Measurements from ENCODE around the gene RRP36. TPM values are rescaled to one million over a fixed set of nuclear protein-coding genes. Genes with fewer than 3 reads are reported as not detected.

Gene RRP36
- total and polyA plus RNA-seq, 9 of the 15 experiments (the other 6 are each of a cell fraction or from before 2014, with no cell fraction given) = 27.6 to 150 (median 114) TPM

- TF ChIP-seq, protein P1, sequence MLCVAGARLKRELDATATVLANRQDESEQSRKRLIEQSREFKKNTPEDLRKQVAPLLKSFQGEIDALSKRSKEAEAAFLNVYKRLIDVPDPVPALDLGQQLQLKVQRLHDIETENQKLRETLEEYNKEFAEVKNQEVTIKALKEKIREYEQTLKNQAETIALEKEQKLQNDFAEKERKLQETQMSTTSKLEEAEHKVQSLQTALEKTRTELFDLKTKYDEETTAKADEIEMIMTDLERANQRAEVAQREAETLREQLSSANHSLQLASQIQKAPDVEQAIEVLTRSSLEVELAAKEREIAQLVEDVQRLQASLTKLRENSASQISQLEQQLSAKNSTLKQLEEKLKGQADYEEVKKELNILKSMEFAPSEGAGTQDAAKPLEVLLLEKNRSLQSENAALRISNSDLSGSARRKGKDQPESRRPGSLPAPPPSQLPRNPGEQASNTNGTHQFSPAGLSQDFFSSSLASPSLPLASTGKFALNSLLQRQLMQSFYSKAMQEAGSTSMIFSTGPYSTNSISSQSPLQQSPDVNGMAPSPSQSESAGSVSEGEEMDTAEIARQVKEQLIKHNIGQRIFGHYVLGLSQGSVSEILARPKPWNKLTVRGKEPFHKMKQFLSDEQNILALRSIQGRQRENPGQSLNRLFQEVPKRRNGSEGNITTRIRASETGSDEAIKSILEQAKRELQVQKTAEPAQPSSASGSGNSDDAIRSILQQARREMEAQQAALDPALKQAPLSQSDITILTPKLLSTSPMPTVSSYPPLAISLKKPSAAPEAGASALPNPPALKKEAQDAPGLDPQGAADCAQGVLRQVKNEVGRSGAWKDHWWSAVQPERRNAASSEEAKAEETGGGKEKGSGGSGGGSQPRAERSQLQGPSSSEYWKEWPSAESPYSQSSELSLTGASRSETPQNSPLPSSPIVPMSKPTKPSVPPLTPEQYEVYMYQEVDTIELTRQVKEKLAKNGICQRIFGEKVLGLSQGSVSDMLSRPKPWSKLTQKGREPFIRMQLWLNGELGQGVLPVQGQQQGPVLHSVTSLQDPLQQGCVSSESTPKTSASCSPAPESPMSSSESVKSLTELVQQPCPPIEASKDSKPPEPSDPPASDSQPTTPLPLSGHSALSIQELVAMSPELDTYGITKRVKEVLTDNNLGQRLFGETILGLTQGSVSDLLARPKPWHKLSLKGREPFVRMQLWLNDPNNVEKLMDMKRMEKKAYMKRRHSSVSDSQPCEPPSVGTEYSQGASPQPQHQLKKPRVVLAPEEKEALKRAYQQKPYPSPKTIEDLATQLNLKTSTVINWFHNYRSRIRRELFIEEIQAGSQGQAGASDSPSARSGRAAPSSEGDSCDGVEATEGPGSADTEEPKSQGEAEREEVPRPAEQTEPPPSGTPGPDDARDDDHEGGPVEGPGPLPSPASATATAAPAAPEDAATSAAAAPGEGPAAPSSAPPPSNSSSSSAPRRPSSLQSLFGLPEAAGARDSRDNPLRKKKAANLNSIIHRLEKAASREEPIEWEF (CRISPR knock-in tag; IDR thresholded peaks at IDR 0.05) = no peak
- TF ChIP-seq PHF8 (IDR thresholded peaks at IDR 0.05; ENCODE audit: borderline replicate concordance, low read length) (peak; percentile 81; the same call in 1 of the 2 replicates), ZNF23 (CRISPR knock-in tag; IDR thresholded peaks at IDR 0.05) (no peak), ZNF644 (tag; IDR thresholded peaks at IDR 0.05; ENCODE audit: low read depth) (peak; percentile 26), XRCC3 (IDR thresholded peaks at IDR 0.05) (no peak), ZNF324 (CRISPR knock-in tag; IDR thresholded peaks at IDR 0.05) (no peak), ZNF57 (CRISPR knock-in tag; IDR thresholded peaks at IDR 0.05) (no peak), SRSF1 (IDR thresholded peaks at IDR 0.05; ENCODE audit: low read depth, low read length) (no peak), RNF2 (IDR thresholded peaks at IDR 0.05) (no peak), THRB (CRISPR knock-in tag; conservative IDR thresholded peaks at IDR 0.05) (no peak)
- TF ChIP-seq, protein P2, sequence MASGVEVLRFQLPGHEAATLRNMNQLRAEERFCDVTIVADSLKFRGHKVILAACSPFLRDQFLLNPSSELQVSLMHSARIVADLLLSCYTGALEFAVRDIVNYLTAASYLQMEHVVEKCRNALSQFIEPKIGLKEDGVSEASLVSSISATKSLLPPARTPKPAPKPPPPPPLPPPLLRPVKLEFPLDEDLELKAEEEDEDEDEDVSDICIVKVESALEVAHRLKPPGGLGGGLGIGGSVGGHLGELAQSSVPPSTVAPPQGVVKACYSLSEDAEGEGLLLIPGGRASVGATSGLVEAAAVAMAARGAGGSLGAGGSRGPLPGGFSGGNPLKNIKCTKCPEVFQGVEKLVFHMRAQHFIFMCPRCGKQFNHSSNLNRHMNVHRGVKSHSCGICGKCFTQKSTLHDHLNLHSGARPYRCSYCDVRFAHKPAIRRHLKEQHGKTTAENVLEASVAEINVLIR (CRISPR knock-in tag; IDR thresholded peaks at IDR 0.05) = no peak; the same call in 1 of the 2 replicates
- TF ChIP-seq, protein P3, sequence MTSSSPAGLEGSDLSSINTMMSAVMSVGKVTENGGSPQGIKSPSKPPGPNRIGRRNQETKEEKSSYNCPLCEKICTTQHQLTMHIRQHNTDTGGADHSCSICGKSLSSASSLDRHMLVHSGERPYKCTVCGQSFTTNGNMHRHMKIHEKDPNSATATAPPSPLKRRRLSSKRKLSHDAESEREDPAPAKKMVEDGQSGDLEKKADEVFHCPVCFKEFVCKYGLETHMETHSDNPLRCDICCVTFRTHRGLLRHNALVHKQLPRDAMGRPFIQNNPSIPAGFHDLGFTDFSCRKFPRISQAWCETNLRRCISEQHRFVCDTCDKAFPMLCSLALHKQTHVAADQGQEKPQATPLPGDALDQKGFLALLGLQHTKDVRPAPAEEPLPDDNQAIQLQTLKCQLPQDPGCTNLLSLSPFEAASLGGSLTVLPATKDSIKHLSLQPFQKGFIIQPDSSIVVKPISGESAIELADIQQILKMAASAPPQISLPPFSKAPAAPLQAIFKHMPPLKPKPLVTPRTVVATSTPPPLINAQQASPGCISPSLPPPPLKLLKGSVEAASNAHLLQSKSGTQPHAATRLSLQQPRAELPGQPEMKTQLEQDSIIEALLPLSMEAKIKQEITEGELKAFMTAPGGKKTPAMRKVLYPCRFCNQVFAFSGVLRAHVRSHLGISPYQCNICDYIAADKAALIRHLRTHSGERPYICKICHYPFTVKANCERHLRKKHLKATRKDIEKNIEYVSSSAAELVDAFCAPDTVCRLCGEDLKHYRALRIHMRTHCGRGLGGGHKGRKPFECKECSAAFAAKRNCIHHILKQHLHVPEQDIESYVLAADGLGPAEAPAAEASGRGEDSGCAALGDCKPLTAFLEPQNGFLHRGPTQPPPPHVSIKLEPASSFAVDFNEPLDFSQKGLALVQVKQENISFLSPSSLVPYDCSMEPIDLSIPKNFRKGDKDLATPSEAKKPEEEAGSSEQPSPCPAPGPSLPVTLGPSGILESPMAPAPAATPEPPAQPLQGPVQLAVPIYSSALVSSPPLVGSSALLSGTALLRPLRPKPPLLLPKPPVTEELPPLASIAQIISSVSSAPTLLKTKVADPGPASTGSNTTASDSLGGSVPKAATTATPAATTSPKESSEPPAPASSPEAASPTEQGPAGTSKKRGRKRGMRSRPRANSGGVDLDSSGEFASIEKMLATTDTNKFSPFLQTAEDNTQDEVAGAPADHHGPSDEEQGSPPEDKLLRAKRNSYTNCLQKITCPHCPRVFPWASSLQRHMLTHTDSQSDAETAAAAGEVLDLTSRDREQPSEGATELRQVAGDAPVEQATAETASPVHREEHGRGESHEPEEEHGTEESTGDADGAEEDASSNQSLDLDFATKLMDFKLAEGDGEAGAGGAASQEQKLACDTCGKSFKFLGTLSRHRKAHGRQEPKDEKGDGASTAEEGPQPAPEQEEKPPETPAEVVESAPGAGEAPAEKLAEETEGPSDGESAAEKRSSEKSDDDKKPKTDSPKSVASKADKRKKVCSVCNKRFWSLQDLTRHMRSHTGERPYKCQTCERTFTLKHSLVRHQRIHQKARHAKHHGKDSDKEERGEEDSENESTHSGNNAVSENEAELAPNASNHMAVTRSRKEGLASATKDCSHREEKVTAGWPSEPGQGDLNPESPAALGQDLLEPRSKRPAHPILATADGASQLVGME (CRISPR knock-in tag; IDR thresholded peaks at IDR 0.05) = no peak
- TF ChIP-seq, protein P4, sequence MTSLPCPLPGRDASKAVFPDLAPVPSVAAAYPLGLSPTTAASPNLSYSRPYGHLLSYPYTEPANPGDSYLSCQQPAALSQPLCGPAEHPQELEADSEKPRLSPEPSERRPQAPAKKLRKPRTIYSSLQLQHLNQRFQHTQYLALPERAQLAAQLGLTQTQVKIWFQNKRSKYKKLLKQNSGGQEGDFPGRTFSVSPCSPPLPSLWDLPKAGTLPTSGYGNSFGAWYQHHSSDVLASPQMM (CRISPR knock-in tag; IDR thresholded peaks at IDR 0.05) = no peak
Measured at GRCh38 chr6:43021270-43022047, at the start of gene RRP36 (continued).

Measured in K562 (cell line).